GM19238 (cell line): ENCODE results near the gene SGCA.

ENCODE experiments used
- DNase-seq: peaks from one replicate; pipeline ENCODE4 v3.0.0; 2011; ENCODE audit warnings: low spot score; ENCODE audit not compliant: insufficient read length

Gene SGCA

GRCh38 chr17:50181591-50182560, 16.1 kb downstream of the SGCA start:
- no peak for DNase-seq

- DNase-seq = no peak
Observed at GRCh38 chr17:50182783-50183420, 17.1 kb downstream of the SGCA start.

GRCh38 chr17:50183421-50183994, 17.7 kb downstream of the SGCA start:
- no peak for DNase-seq

GRCh38 chr17:50184064-50184463, 18.3 kb downstream of the SGCA start:
- DNase-seq = no peak

GRCh38 chr17:50184611-50185398, 19.0 kb downstream of the SGCA start:
- DNase-seq = no peak

- DNase-seq = no peak
Observed at GRCh38 chr17:50185631-50186471, 20.0 kb downstream of the SGCA start.

- no peak for DNase-seq
Observed at GRCh38 chr17:50186661-50187393, 21.0 kb downstream of the SGCA start.

- no peak for DNase-seq
Observed at GRCh38 chr17:50187394-50187725, 21.6 kb downstream of the SGCA start.

- DNase-seq = no peak
Observed at GRCh38 chr17:50187751-50188530, 22.1 kb downstream of the SGCA start.

GRCh38 chr17:50188531-50188920, 22.7 kb downstream of the SGCA start:
- DNase-seq = no peak

- DNase-seq = no peak
Observed at GRCh38 chr17:50188921-50189549, 23.2 kb downstream of the SGCA start.

- no peak for DNase-seq
Observed at GRCh38 chr17:50189550-50190292, 23.9 kb downstream of the SGCA start.

GRCh38 chr17:50190293-50190602, 24.4 kb downstream of the SGCA start:
- DNase-seq = no peak

GRCh38 chr17:50190603-50191358, 25.0 kb downstream of the SGCA start:
- DNase-seq = no peak

GRCh38 chr17:50191359-50192143, 25.7 kb downstream of the SGCA start:
- DNase-seq = no peak

- DNase-seq = no peak
Observed at GRCh38 chr17:50192144-50192617, 26.4 kb downstream of the SGCA start.
